GM12878 (cell line): ENCODE data around the gene KANK4. TPM values are rescaled to one million over a fixed set of nuclear protein-coding genes. Genes with fewer than 3 reads are reported as not detected.

Experiments
- ATAC-seq: fragments of 200-7000 bp; cut with Tn5 transposase; 3 replicates; pipeline ENCODE4 v1.9.1; 2020; ENCODE audit warnings: mild to moderate bottlenecking, moderate library complexity
- BruUV-seq: library from RNA; stranded (reverse); fragments of 400-500 nt; replicated peaks from 2 replicates; lab custom pipeline; 2021; lab: Mats Ljungman, UMichigan
- CTCF ChIA-PET: fragments of 300-600 bp; sonication (Branson Sonifier 250); formaldehyde crosslinking; extraction: SDS; loops from one replicate; lab custom pipeline; 2021; ENCODE audit warnings: inconsistent platforms; lab: Yijun Ruan, JAX
- POLR2A ChIA-PET: fragments of 350-600 bp; formaldehyde crosslinking; extraction: SDS; loops from one replicate; lab custom pipeline; 2021; ENCODE audit warnings: inconsistent platforms; lab: Charles Lee
- RAD21 ChIA-PET: fragments of 300-600 bp; sonication (Branson Sonifier 250); formaldehyde crosslinking; loops from one replicate; lab custom pipeline; 2023; ENCODE audit warnings: antibody characterized with exemption; ENCODE audit not compliant: unreplicated experiment; lab: Charles Lee
- SMC1A ChIA-PET: fragments of 300-600 bp; sonication (Branson Sonifier 250); formaldehyde crosslinking; loops from one replicate; lab custom pipeline; 2023; ENCODE audit not compliant: unreplicated experiment, uncharacterized antibody; lab: Charles Lee
- DNase-seq: peaks from one replicate; pipeline ENCODE4 v3.0.0-alpha.2; 2011; ENCODE audit warnings: low read depth, low spot score
- FAIRE-seq: peaks from 3 replicates; lab custom pipeline; 2011; peaks lifted over from hg19 to GRCh38; lab: Jason Lieb, UNC
- H2AFZ ChIP-seq: 2 replicates; pipeline ENCODE4 v1.6.0; 2011; ENCODE audit warnings: low read depth, low read length, control low read depth; ENCODE audit not compliant: control insufficient read depth
- H3K27ac ChIP-seq: 2 replicates; pipeline ENCODE4 v1.5.1; 2011; ENCODE audit warnings: control low read depth; ENCODE audit not compliant: control insufficient read depth, insufficient read depth
- H3K27me3 ChIP-seq, 2 experiments: replicated peaks in 1 of 2; 2 replicates each; pipeline versions ENCODE4 v1.6.0 to v1.6.1; 2011; ENCODE audit warnings: low read length in 1 of 2; ENCODE audit not compliant: control insufficient read depth in 2 of 2, insufficient read depth in 2 of 2
- H3K36me3 ChIP-seq, 2 experiments: 2 replicates each; pipeline ENCODE4 v1.5.1; 2011; ENCODE audit warnings: low read length in 1 of 2; ENCODE audit not compliant: control insufficient read depth in 2 of 2, insufficient read depth in 2 of 2
- H3K4me1 ChIP-seq: 2 replicates; pipeline ENCODE4 v1.6.1; 2011; ENCODE audit warnings: mild to moderate bottlenecking, low read length, moderate library complexity, mixed read lengths; ENCODE audit not compliant: control insufficient read depth, insufficient read depth
- H3K4me2 ChIP-seq: 2 replicates; pipeline ENCODE4 v1.6.0; 2011; ENCODE audit warnings: control low read depth; ENCODE audit not compliant: control insufficient read depth, insufficient read depth
- H3K4me3 ChIP-seq: fragments of 200-600 bp; sonication (generic); 2 replicates; pipeline ENCODE4 v1.5.1; 2016
- H3K79me2 ChIP-seq: 2 replicates; pipeline ENCODE4 v1.6.0; 2011; ENCODE audit warnings: low read length; ENCODE audit not compliant: control insufficient read depth, insufficient read depth
- H3K9ac ChIP-seq: 2 replicates; pipeline ENCODE4 v1.8.0; 2011; ENCODE audit warnings: low read length, control low read depth, mixed read lengths; ENCODE audit not compliant: control insufficient read depth, insufficient read depth
- H3K9me3 ChIP-seq: replicated peaks from 3 replicates; pipeline ENCODE4 v1.5.1; 2011; ENCODE audit warnings: mild to moderate bottlenecking, low read length; ENCODE audit not compliant: control insufficient read depth, insufficient read depth
- H4K20me1 ChIP-seq: 2 replicates; pipeline ENCODE4 v1.6.0; 2011; ENCODE audit not compliant: control insufficient read depth, insufficient read depth
- ATF7 ChIP-seq: fragments of 450-650 bp; IDR thresholded peaks from 2 replicates; pipeline ENCODE4 v1.6.1; 2016; ENCODE audit warnings: low read depth, mild to moderate bottlenecking
- BMI1 ChIP-seq: fragments of 450-650 bp; IDR thresholded peaks from 2 replicates; pipeline ENCODE4 v1.6.1; 2016; ENCODE audit warnings: mild to moderate bottlenecking, moderate library complexity, borderline replicate concordance
- CHD2 ChIP-seq: IDR thresholded peaks from 2 replicates; pipeline ENCODE4 v1.6.1; 2011; ENCODE audit warnings: low read depth, low read length, improper control_type of control experiment, borderline replicate concordance
- CREM ChIP-seq: IDR thresholded peaks from 2 replicates; pipeline ENCODE4 v1.6.1; 2014; ENCODE audit warnings: antibody characterized with exemption, low read depth
- GABPA ChIP-seq: IDR thresholded peaks from 2 replicates; pipeline ENCODE4 v1.6.1; 2014; ENCODE audit warnings: antibody characterized with exemption, low read depth, mild to moderate bottlenecking, inconsistent platforms
- NFYA ChIP-seq: IDR thresholded peaks from 2 replicates; pipeline ENCODE4 v1.6.1; 2011; ENCODE audit warnings: low read depth, mild to moderate bottlenecking, low read length, improper control_type of control experiment, borderline replicate concordance
- NR2C2 ChIP-seq: IDR thresholded peaks from 2 replicates; pipeline ENCODE4 v1.6.1; 2011; ENCODE audit warnings: borderline replicate concordance, low read depth; ENCODE audit not compliant: control insufficient read depth, insufficient read length
- PAX8 ChIP-seq: fragments of 450-650 bp; IDR thresholded peaks from 2 replicates; pipeline ENCODE4 v1.6.1; 2017; ENCODE audit warnings: mild to moderate bottlenecking, moderate library complexity
- POLR2AphosphoS5 ChIP-seq: IDR thresholded peaks from 2 replicates; pipeline ENCODE4 v1.6.1; 2011; ENCODE audit warnings: mild to moderate bottlenecking, low read length, inconsistent platforms
- PRDM15 ChIP-seq: fragments of 450-650 bp; formaldehyde crosslinking; IDR thresholded peaks from 2 replicates; pipeline ENCODE4 v1.4.0; 2020; ENCODE audit warnings: mild to moderate bottlenecking, moderate library complexity
- SREBF2 ChIP-seq: IDR thresholded peaks from 2 replicates; pipeline ENCODE4 v1.6.1; 2012; ENCODE audit warnings: mild to moderate bottlenecking, low read length
- WGBS: methylation state at CpG from one replicate; pipeline ENCODE4 v1.1.6; 2016; ENCODE audit warnings: low lambda C conversion rate; ENCODE audit not compliant: insufficient replicate concordance, insufficient coverage; ENCODE audit errors: missing lambda C conversion rate; 5-methylcytosine and 5-hydroxymethylcytosine counted together
- in situ Hi-C: fragments of 300-500 bp; cut with MboI; formaldehyde crosslinking; loops from 9 replicates; pipeline ENCODE4 v1.14.3; 2018; ENCODE audit warnings: mixed read lengths
- intact Hi-C: fragments of 100-400 bp; cut with micrococcal nuclease; formaldehyde crosslinking; loops from one replicate; pipeline ENCODE4 v1.14.2; 2022; ENCODE audit not compliant: unreplicated experiment
- polyA plus RNA-seq, 11 experiments: library from polyadenylated mRNA; depleted of rRNA in 4 of 11; unstranded in 6 of 11; stranded (reverse) in 5 of 11; fragments of >200 nt; fragmentation: Nextera tagmentation in 4 of 11; fragmentation: Illumina TruSeq in 1 of 11; extraction: Ambion mirVana in 4 of 11; extraction: Trizol in 1 of 11; gene quantifications; 1 replicate in 1 of 11; 2 replicates in 10 of 11; pipeline versions ENCODE4 v1.2.1 to v1.2.3, GENCODE V29; 2011 to 2016; ENCODE audit warnings: inconsistent platforms in 2 of 11, missing spikeins in 2 of 11, low read depth in 1 of 11
- total RNA-seq, 4 experiments: library from RNA; depleted of rRNA in 3 of 4; stranded (reverse); fragments of >200 nt in 3 of 4; fragmentation: Illumina TruSeq in 1 of 4; extraction: Trizol in 1 of 4; gene quantifications; 2 replicates each; pipeline versions ENCODE4 v1.2.1 to v1.2.3, GENCODE V29; 2013 to 2021

The KANK4 gene
- total and polyA plus RNA-seq, 10 of the 15 experiments (the other 5 are each of a cell fraction or from before 2014, with no cell fraction given): not detected

DNA sequence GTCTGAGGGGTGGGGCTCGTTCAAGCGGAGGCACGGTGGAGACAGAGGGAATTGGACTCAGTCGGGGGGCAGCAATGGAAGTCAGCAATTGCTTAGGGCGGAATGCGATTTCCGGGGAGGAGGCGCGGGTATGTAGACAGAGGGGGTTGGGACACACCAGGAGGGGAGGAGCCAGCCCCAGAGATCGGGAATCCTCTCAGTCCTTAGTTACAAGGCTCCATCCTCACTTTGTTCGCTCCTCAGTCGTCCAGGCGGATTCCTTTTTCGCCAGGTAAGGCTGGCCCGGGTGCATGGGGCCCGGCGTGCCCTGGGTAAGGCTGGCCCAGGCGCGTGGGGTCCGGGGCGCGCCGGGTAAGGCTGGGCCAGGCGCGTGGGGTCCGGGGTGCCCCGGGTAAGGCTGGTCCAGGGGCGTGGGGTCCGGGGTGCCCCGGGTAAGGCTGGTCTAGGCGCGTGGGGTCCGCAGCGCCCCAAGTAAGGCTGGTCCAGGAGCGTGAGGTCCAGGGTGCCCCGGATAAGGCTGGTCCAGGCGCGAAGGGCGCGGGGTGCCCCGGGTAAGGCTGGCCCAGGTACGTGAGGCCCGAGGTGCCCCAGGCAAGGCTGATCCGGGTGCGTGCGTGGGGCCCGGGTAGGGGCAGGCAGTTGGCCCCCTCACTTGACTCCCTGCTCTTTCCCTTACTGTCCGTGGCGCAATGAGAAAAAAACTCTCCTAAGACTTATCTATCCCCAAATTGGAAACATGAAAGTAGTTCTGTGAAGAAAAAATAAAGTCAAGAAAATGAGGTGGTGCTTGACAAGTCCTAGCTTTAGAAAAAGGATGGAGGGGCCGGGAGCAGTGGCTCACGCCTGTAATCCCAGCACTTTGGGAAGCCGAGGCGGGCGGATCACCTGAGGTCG lies 124.3 kb downstream of the KANK4 start, which contains the start of gene L1TD1:
Gene L1TD1, plus strand, starts transcription at position 199 of the 894 bp plus-strand sequence. CDS start 11,780 bp downstream, outside the sequence.
- POLR2A ChIA-PET: no interaction called here
- FAIRE-seq: no peak
- SMC1A ChIA-PET: no interaction called here
- TF ChIP-seq ATF7 (no peak), NFYA (no peak), GABPA (no peak), CHD2 (no peak), SREBF2 (no peak), PRDM15 (no peak), CREM (no peak), NR2C2 (no peak), BMI1 (no peak), POLR2AphosphoS5 (no peak), PAX8 (no peak)
- TF ChIP-seq, all 136 proteins: peak for 0
- no TSS peak for BruUV-seq
- no peaks in the 10 kb centered on the region; a peak in 1 of 4 replicates for H3K27me3 ChIP-seq
- RAD21 ChIA-PET: no interaction called here
- no peaks in the 10 kb centered on the region; the same call in 2 of the 3 replicates for H3K9me3 ChIP-seq
- H3K9ac ChIP-seq: no peak within 1 kb of the TSS
- intact Hi-C loops: no loop called here
- H4K20me1 ChIP-seq: no peaks in the 10 kb centered on the region
- no peak within 1 kb of the TSS for H3K4me2 ChIP-seq
- no peak for ATAC-seq
- in situ Hi-C loops: no loop called here
- CTCF ChIA-PET: no interaction called here
- H3K4me3 ChIP-seq: no peak within 1 kb of the TSS
- no peaks in the 10 kb centered on the region for H3K36me3 ChIP-seq
- WGBS: 42% methylated on average over 37 of the region's 55 CpGs
- no peaks in the 10 kb centered on the region for H3K79me2 ChIP-seq
- DNase-seq: no peak
- H3K4me1 ChIP-seq: no peaks in the 10 kb centered on the region
- no peak within 1 kb of the TSS for H3K27ac ChIP-seq
- no peak within 1 kb of the TSS for H2AFZ ChIP-seq
